HepG2 (cell line): Measurements from ENCODE around the gene GGA1. TPM values are rescaled to one million over a fixed set of nuclear protein-coding genes. Genes with fewer than 3 reads are reported as not detected.

ENCODE experiments used
- CBX1 ChIP-seq: IDR thresholded peaks from one replicate; pipeline ENCODE4 v1.6.1; 2016; ENCODE audit warnings: antibody characterized with exemption, low read depth
- CENPT ChIP-seq: sonication (generic); formaldehyde crosslinking; IDR thresholded peaks from 2 replicates; pipeline ENCODE4 v1.8.0; 2022; ENCODE audit warnings: low read depth, mild to moderate bottlenecking, moderate library complexity, missing genetic modification reagents
- CSRNP2 ChIP-seq: sonication (generic); formaldehyde crosslinking; conservative IDR thresholded peaks from 2 replicates; pipeline ENCODE4 v1.8.0; 2022; ENCODE audit warnings: low read depth, missing genetic modification reagents
- DMAP1 ChIP-seq: IDR thresholded peaks from 2 replicates; pipeline ENCODE4 v1.6.1; 2016
- DNMT1 ChIP-seq: sonication (generic); formaldehyde crosslinking; IDR thresholded peaks from 2 replicates; pipeline ENCODE4 v1.5.1; 2020; ENCODE audit warnings: mild to moderate bottlenecking, missing genetic modification reagents
- ETV5 ChIP-seq: IDR thresholded peaks from 2 replicates; pipeline ENCODE4 v1.6.1; 2018; ENCODE audit warnings: missing biosample characterization, missing genetic modification reagents, inconsistent platforms, borderline replicate concordance
- FOXK1 ChIP-seq: sonication (generic); formaldehyde crosslinking; IDR thresholded peaks from 2 replicates; pipeline ENCODE4 v1.4.0; 2020; ENCODE audit warnings: low read depth, missing genetic modification reagents, borderline replicate concordance
- GMEB2 ChIP-seq: IDR thresholded peaks from 2 replicates; pipeline ENCODE4 v1.6.1; 2016; ENCODE audit warnings: missing biosample characterization, missing genetic modification reagents, low read depth
- HDAC1 ChIP-seq: sonication (generic); formaldehyde crosslinking; IDR thresholded peaks from 2 replicates; pipeline ENCODE4 v1.5.1; 2020; ENCODE audit warnings: mild to moderate bottlenecking, missing genetic modification reagents
- HHEX ChIP-seq: IDR thresholded peaks from 2 replicates; pipeline ENCODE4 v1.6.1; 2016; ENCODE audit warnings: control low read depth
- HMGA1 ChIP-seq: sonication (generic); formaldehyde crosslinking; conservative IDR thresholded peaks from 2 replicates; pipeline ENCODE4 v1.4.0; 2020; ENCODE audit warnings: missing genetic modification reagents
- HNRNPLL ChIP-seq: fragments of 200-400 bp; formaldehyde crosslinking; IDR thresholded peaks from 2 replicates; pipeline ENCODE4 v1.6.1; 2017; ENCODE audit warnings: mild to moderate bottlenecking, low read depth, low read length; ENCODE audit not compliant: poor library complexity, severe bottlenecking
- IKZF4 ChIP-seq: sonication (generic); formaldehyde crosslinking; IDR thresholded peaks from 2 replicates; pipeline ENCODE4 v1.5.1; 2020; ENCODE audit warnings: borderline replicate concordance, mild to moderate bottlenecking, low read depth, missing genetic modification reagents; ENCODE audit errors: not compliant biosample characterization
- PAF1 ChIP-seq: IDR thresholded peaks from 2 replicates; pipeline ENCODE4 v1.6.1; 2016; ENCODE audit warnings: missing genetic modification reagents, missing compliant biosample characterization
- SIX4 ChIP-seq: sonication (generic); formaldehyde crosslinking; IDR thresholded peaks from 2 replicates; pipeline ENCODE4 v1.4.0; 2020; ENCODE audit warnings: missing genetic modification reagents
- TFAP4 ChIP-seq: sonication (generic); IDR thresholded peaks from 2 replicates; pipeline ENCODE4 v1.6.1; 2016; ENCODE audit warnings: low read depth, borderline replicate concordance
- WIZ ChIP-seq: sonication (generic); formaldehyde crosslinking; IDR thresholded peaks from 2 replicates; pipeline ENCODE4 v1.5.1; 2020; ENCODE audit warnings: mild to moderate bottlenecking, missing genetic modification reagents
- ZBTB21 ChIP-seq: sonication (generic); formaldehyde crosslinking; IDR thresholded peaks from 2 replicates; pipeline ENCODE4 v1.4.0; 2020; ENCODE audit warnings: missing genetic modification reagents
- ZFP36L1 ChIP-seq: sonication (generic); formaldehyde crosslinking; IDR thresholded peaks from 2 replicates; pipeline ENCODE4 v1.8.0; 2022; ENCODE audit warnings: mild to moderate bottlenecking, missing genetic modification reagents, moderate library complexity
- ZFP36L2 ChIP-seq: sonication (generic); formaldehyde crosslinking; IDR thresholded peaks from 2 replicates; pipeline ENCODE4 v1.4.0; 2020; ENCODE audit warnings: missing genetic modification reagents
- ZNF136 ChIP-seq: sonication (generic); formaldehyde crosslinking; IDR thresholded peaks from 2 replicates; pipeline ENCODE4 v1.8.1; 2022; ENCODE audit warnings: low read depth, mild to moderate bottlenecking, moderate library complexity, missing genetic modification reagents
- ZNF547 ChIP-seq: sonication (generic); formaldehyde crosslinking; IDR thresholded peaks from 2 replicates; pipeline ENCODE4 v1.5.1; 2020; ENCODE audit warnings: mild to moderate bottlenecking, missing genetic modification reagents
- polyA plus RNA-seq, 8 experiments: library from polyadenylated mRNA; depleted of rRNA in 3 of 8; stranded (reverse) in 7 of 8; unstranded in 1 of 8; fragments of >200 nt; fragmentation: Illumina TruSeq in 4 of 8; extraction: Trizol in 4 of 8; gene quantifications; 2 replicates each; pipeline versions ENCODE4 v1.2.1 to v1.2.3, GENCODE V29; 2011 to 2016; ENCODE audit warnings: low read depth in 4 of 8, missing spikeins in 1 of 8, mixed read lengths in 1 of 8; ENCODE audit not compliant: insufficient read depth in 1 of 8
- total RNA-seq, 5 experiments: library from RNA; depleted of rRNA; stranded (reverse); fragments of >200 nt; fragmentation: Illumina TruSeq; extraction: Trizol; gene quantifications; 2 replicates each; pipeline ENCODE4 v1.2.3, GENCODE V29; 2016; ENCODE audit warnings: low read depth in 1 of 5
- TF ChIP-seq, protein P1 (sequence below): sonication (generic); formaldehyde crosslinking; IDR thresholded peaks from 2 replicates; pipeline ENCODE4 v1.8.1; 2023; ENCODE audit warnings: mild to moderate bottlenecking, missing genetic modification reagents

GGA1 gene
- total and polyA plus RNA-seq, 2 of the 13 experiments (the other 11 are each of a cell fraction or from before 2014, with no cell fraction given): 29.1 to 87.2 TPM

DNA sequence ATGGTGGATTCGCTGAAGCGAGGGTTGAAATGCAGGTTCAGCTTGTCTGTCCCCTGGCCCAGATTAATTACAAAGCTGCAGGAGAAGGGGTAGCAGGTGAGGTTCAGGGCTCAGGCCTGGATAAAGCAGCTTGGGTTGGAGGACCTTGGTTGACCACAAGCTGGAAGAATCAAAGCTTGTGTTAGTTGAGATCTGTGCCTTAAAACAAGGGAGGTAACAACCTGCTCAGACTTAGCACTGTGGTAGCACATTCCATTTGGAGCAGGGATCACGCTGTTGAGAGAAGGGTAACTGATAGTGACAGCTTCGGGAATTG, 38.0 kb upstream of the GGA1 start (continued):
- no peak for TF ChIP-seq CBX1
- no peak for TF ChIP-seq HMGA1 (CRISPR knock-in tag)
- no peak for TF ChIP-seq ZFP36L2
- no peak for TF ChIP-seq DNMT1 (CRISPR knock-in tag)
- TF ChIP-seq IKZF4 (CRISPR knock-in tag): no peak
- TF ChIP-seq GMEB2: no peak
- no peak for TF ChIP-seq CENPT (CRISPR knock-in tag)
- TF ChIP-seq HDAC1 (CRISPR knock-in tag): no peak; the same call in 1 of the 2 replicates
- TF ChIP-seq ZBTB21: no peak
- TF ChIP-seq PAF1 (CRISPR knock-in tag): no peak; the same call in 1 of the 2 replicates
- TF ChIP-seq DMAP1 (CRISPR knock-in tag): no peak
- TF ChIP-seq, protein P1, sequence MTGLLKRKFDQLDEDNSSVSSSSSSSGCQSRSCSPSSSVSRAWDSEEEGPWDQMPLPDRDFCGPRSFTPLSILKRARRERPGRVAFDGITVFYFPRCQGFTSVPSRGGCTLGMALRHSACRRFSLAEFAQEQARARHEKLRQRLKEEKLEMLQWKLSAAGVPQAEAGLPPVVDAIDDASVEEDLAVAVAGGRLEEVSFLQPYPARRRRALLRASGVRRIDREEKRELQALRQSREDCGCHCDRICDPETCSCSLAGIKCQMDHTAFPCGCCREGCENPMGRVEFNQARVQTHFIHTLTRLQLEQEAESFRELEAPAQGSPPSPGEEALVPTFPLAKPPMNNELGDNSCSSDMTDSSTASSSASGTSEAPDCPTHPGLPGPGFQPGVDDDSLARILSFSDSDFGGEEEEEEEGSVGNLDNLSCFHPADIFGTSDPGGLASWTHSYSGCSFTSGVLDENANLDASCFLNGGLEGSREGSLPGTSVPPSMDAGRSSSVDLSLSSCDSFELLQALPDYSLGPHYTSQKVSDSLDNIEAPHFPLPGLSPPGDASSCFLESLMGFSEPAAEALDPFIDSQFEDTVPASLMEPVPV: no peak
- no peak for TF ChIP-seq HHEX (CRISPR knock-in tag)
- no peak for TF ChIP-seq ZNF136
- TF ChIP-seq TFAP4: no peak
- TF ChIP-seq ETV5: 0 out of 2 replicates have a peak, but pooled peaks have one; percentile 5
- no peak for TF ChIP-seq ZNF547
- TF ChIP-seq CSRNP2 (CRISPR knock-in tag): no peak
- TF ChIP-seq FOXK1 (CRISPR knock-in tag): no peak
- no peak for TF ChIP-seq ZFP36L1 (CRISPR knock-in tag)
- no peak for TF ChIP-seq HNRNPLL
- TF ChIP-seq WIZ: 0 out of 2 replicates have a peak, but pooled peaks have one; percentile 64
- no peak for TF ChIP-seq SIX4 (CRISPR knock-in tag)
